Testis (tissue), 5 donors: Measurements from ENCODE around the gene NUP205. TPM values are rescaled to one million over a fixed set of nuclear protein-coding genes. Genes with fewer than 3 reads are reported as not detected.

Experiments used
- DNase-seq: peaks from one replicate; pipeline ENCODE4 v3.0.0-alpha.2; 2019
- H3K27ac ChIP-seq, 2 donors: fragments of 200-600 bp; sonication (generic); one replicate each; pipeline ENCODE4 v1.5.1; 2019
- H3K27me3 ChIP-seq: fragments of 200-600 bp; sonication (generic); one replicate; pipeline ENCODE4 v1.5.1; 2019
- H3K36me3 ChIP-seq: fragments of 200-600 bp; sonication (generic); one replicate; pipeline ENCODE4 v1.5.1; 2017; ENCODE audit warnings: low read depth; ENCODE audit errors: missing control alignments
- H3K4me1 ChIP-seq: fragments of 200-600 bp; sonication (generic); one replicate; pipeline ENCODE4 v1.5.1; 2019
- H3K4me3 ChIP-seq, 2 donors: fragments of 200-600 bp; sonication (generic); one replicate each; pipeline ENCODE4 v1.5.1; 2017 to 2019
- H3K9me3 ChIP-seq: fragments of 200-600 bp; sonication (generic); one replicate; pipeline ENCODE4 v1.5.1; 2017
- CTCF ChIP-seq, 3 experiments: fragments of 450-650 bp in 2 of 3; fragments of 200-600 bp in 1 of 3; sonication (generic) in 1 of 3; IDR thresholded peaks; one replicate each; pipeline ENCODE4 v1.5.1; 2016 to 2019; ENCODE audit warnings: antibody characterized with exemption in 3 of 3, mild to moderate bottlenecking in 2 of 3, moderate library complexity in 1 of 3
- POLR2A ChIP-seq: fragments of 450-650 bp; IDR thresholded peaks from one replicate; pipeline ENCODE4 v1.6.1; 2017; ENCODE audit warnings: antibody characterized with exemption, mild to moderate bottlenecking, moderate library complexity
- WGBS, 2 donors: methylation state at CpG; one replicate each; pipeline ENCODE4 v1.1.5; 2018; 5-methylcytosine and 5-hydroxymethylcytosine counted together
- intact Hi-C: fragments of 100-400 bp; cut with DNase I; formaldehyde crosslinking; loops from one replicate; pipeline ENCODE4 v1.15.1; 2023; ENCODE audit warnings: low total_unique reads
- long read RNA-seq, 2 donors: transcript quantifications; one replicate each; lab custom pipeline, GENCODE V29; 2026
- polyA plus RNA-seq: library from polyadenylated mRNA; stranded (reverse); fragments of 350-450 nt; fragmentation: Illumina TruSeq; extraction: RNeasy Lipid Tissue Mini Kit (QIAGEN cat#74804); gene quantifications from one replicate; pipeline ENCODE4 v1.2.3, GENCODE V29; 2014; ENCODE audit warnings: low read depth, low replicate concordance; ENCODE audit not compliant: insufficient read depth
- total RNA-seq, 2 donors: library from RNA; depleted of rRNA; stranded (reverse); fragments of >200 nt; gene quantifications; one replicate each; pipeline ENCODE4 v1.2.3, GENCODE V29; 2016

Gene NUP205
- total RNA-seq (10 to 100 TPM; 73.6 to 77.2 TPM), polyA plus RNA-seq (47.8 TPM)
- long read RNA-seq, donor 1, partial matches to known transcripts: 6 of 8 reads
- long read RNA-seq, donor 1, other reads (novel, unspliced or antisense): 0 of 8 reads
- long read RNA-seq, donor 2, partial matches to known transcripts: 18 of 19 reads
- long read RNA-seq, donor 2, other reads (novel, unspliced or antisense): 0 of 19 reads

GRCh38 chr7:135557455-135558336 lies at the start of gene NUP205:
Gene NUP205 (plus strand): TSS chr7:135557917. CDS start chr7:135557945, 28 bp downstream.
- DNase-seq: peak; percentile 83
- H3K4me1 ChIP-seq: peaks cover 6% of the 10 kb centered on the region
- WGBS, 2 donors: 2 to 3% methylated on average over 22 to 38 of the region's 38 CpGs
- TF ChIP-seq POLR2A (no peak), CTCF (IDR thresholded peaks at IDR 0.05) (peak in 1 of 3 experiments; percentile 40)
- H3K4me3 ChIP-seq: peak within 1 kb of the TSS; percentile 83 to 87
- H3K9me3 ChIP-seq: no peaks in the 10 kb centered on the region
- intact Hi-C loops: no loop called here
- peak within 1 kb of the TSS; percentile 85 to 97 for H3K27ac ChIP-seq
- no peaks in the 10 kb centered on the region for H3K36me3 ChIP-seq
- H3K27me3 ChIP-seq: no peaks in the 10 kb centered on the region

GRCh38 chr7:135508883-135509588 lies 48.7 kb upstream of the NUP205 start:
- WGBS, 2 donors: 0 to 2% methylated on average over 17 of the region's 17 CpGs
- Histone ChIP-seq H3K27me3 (no peaks in the 10 kb centered on the region), H3K4me1 (peaks cover 8% of the 10 kb centered on the region), H3K9me3 (no peaks in the 10 kb centered on the region), H3K4me3 (peak overlapping the region; percentile 74 to 95), H3K36me3 (no peaks in the 10 kb centered on the region), H3K27ac (peak overlapping the region; percentile 92 to 97)
- peak; percentile 52 for DNase-seq
- intact Hi-C loops: no loop called here
- TF ChIP-seq CTCF (IDR thresholded peaks at IDR 0.05) (no peak), POLR2A (no peak)

GRCh38 chr7:135509589-135509838 lies 48.2 kb upstream of the NUP205 start:
- no peak for TF ChIP-seq POLR2A
- TF ChIP-seq CTCF (IDR thresholded peaks at IDR 0.05): no peak
- Histone ChIP-seq H3K4me1 (peaks cover 8% of the 10 kb centered on the region), H3K4me3 (peak overlapping the region; percentile 74 to 95), H3K27me3 (no peaks in the 10 kb centered on the region), H3K36me3 (no peaks in the 10 kb centered on the region), H3K27ac (peak overlapping the region; percentile 92 to 97), H3K9me3 (no peaks in the 10 kb centered on the region)
- DNase-seq: no peak
- intact Hi-C loops: no loop called here
- WGBS, 2 donors: 0 to 3% methylated on average over 14 of the region's 14 CpGs

GRCh38 chr7:135509839-135510591 lies 47.7 kb upstream of the NUP205 start, which contains the start of gene CNOT4:
Gene CNOT4 (minus strand): TSS chr7:135510102. CDS start chr7:135438331, 71,771 bp downstream.
- WGBS, 2 donors: 0% methylated on average over 30 to 47 of the region's 55 CpGs
- peak; percentile 18 for TF ChIP-seq POLR2A
- TF ChIP-seq CTCF (IDR thresholded peaks at IDR 0.05): no peak
- intact Hi-C loops: no loop called here
- DNase-seq: peak; percentile 97
- Histone ChIP-seq H3K4me3 (peak within 1 kb of the TSS; percentile 74 to 95), H3K9me3 (no peaks in the 10 kb centered on the region), H3K4me1 (peaks cover 8% of the 10 kb centered on the region), H3K27me3 (no peaks in the 10 kb centered on the region), H3K27ac (peak within 1 kb of the TSS; percentile 92 to 97), H3K36me3 (no peaks in the 10 kb centered on the region)
